SH-SY5Y (cell line): ENCODE data around the gene SELL.

Source experiments
- GATA2 ChIP-seq: IDR thresholded peaks from 2 replicates; pipeline ENCODE4 v1.6.1; 2011; ENCODE audit warnings: mild to moderate bottlenecking, low read depth, low read length
- GATA3 ChIP-seq: IDR thresholded peaks from 2 replicates; pipeline ENCODE4 v1.6.1; 2011; ENCODE audit warnings: low read depth, mild to moderate bottlenecking, low read length, moderate library complexity

DNA sequence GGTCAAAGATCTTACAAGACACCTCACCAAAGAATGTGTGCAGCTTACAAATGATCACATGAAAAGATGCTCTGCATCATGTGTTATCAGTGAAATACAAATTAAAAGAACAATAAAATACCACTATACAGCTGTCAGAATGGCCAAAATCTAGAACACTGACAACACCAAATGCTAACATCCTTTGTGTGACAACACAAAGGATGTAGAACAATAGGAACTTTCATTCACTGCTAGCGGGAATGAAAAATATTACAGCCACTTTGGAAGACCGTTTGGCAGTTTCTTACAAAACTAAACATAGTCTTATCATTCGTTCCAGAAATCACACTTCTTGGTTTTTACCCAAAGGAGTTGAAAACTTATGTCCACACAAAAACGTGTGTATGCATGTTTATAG lies 60.9 kb downstream of the SELL start:
- TF ChIP-seq GATA2 = no peak
- TF ChIP-seq GATA3 = no peak
